BJ (cell line): Measurements from ENCODE around the gene SLC1A4. TPM values are rescaled to one million over a fixed set of nuclear protein-coding genes. Genes with fewer than 3 reads are reported as not detected.
A peak's percentile ranks its signal among the peaks of the same experiment; 100 is the strongest.

Experiments used
- CTCF ChIA-PET: fragments of 350-600 bp; formaldehyde crosslinking; extraction: SDS; loops from one replicate; lab custom pipeline; 2021; ENCODE audit warnings: antibody characterized with exemption, inconsistent platforms; lab: Yijun Ruan, JAX
- POLR2A ChIA-PET: fragments of 300-600 bp; sonication (Branson Sonifier 250); formaldehyde crosslinking; extraction: SDS; loops from one replicate; lab custom pipeline; 2021; ENCODE audit warnings: antibody characterized with exemption; lab: Charles Lee
- DNase-seq: peaks from one replicate; pipeline ENCODE4 v3.0.0-alpha.2; 2011; ENCODE audit warnings: low read depth
- H3K27me3 ChIP-seq: 2 replicates; pipeline ENCODE4 v1.6.0; 2011; ENCODE audit warnings: low read length; ENCODE audit not compliant: control insufficient read depth, insufficient read depth
- H3K36me3 ChIP-seq: 2 replicates; pipeline ENCODE4 v1.5.1; 2011; ENCODE audit warnings: low read length; ENCODE audit not compliant: control insufficient read depth, insufficient read depth
- H3K4me3 ChIP-seq: 2 replicates; pipeline ENCODE4 v1.5.1; 2011; ENCODE audit warnings: low read depth, mild to moderate bottlenecking, control low read depth, low read length
- CTCF ChIP-seq: IDR thresholded peaks from 2 replicates; pipeline ENCODE4 v1.5.1; 2011; ENCODE audit warnings: low read depth, mild to moderate bottlenecking, control low read depth, inconsistent platforms, low read length, moderate library complexity; ENCODE audit not compliant: insufficient read depth
- polyA plus RNA-seq: library from polyadenylated mRNA; depleted of rRNA; stranded (reverse); fragments of >200 nt; gene quantifications from 2 replicates; pipeline ENCODE4 v1.2.3, GENCODE V29; 2011

The SLC1A4 gene
- polyA plus RNA-seq, 1 experiment: 80.7 TPM

- DNase-seq: no peak
- H3K27me3 ChIP-seq: no peaks in the 10 kb centered on the region
- no peak overlapping the region for H3K4me3 ChIP-seq
- TF ChIP-seq CTCF: no peak
- ChIA-PET CTCF (interaction anchor here (0.6 to 2.6 kb wide), 3 partner anchors 80 to 125 kb away, joined by 3 to 15 read pairs (median 4); no protein-coding TSS in a partner anchor), POLR2A (interaction anchor here (0.5 kb wide), 1 partner anchor 514 kb away, joined by 6 read pairs; no protein-coding TSS in a partner anchor)
- H3K36me3 ChIP-seq: no peaks in the 10 kb centered on the region
Observed at GRCh38 chr2:65062843-65063825, 73.9 kb downstream of the SLC1A4 start.

GRCh38 chr2:65064728-65065552 lies 75.7 kb downstream of the SLC1A4 start:
- Histone ChIP-seq H3K4me3 (no peak overlapping the region; the same call in 1 of the 2 replicates), H3K36me3 (peaks cover 4% of the 10 kb centered on the region; the same call in 1 of the 2 replicates), H3K27me3 (no peaks in the 10 kb centered on the region)
- ChIA-PET CTCF (interaction anchor here (0.6 to 2.6 kb wide), 16 partner anchors 8 to 336 kb away, joined by 3 to 15 read pairs (median 4); partner anchors contain the start of gene CEP68), POLR2A (interaction anchor here (0.7 kb wide), 2 partner anchors 9 to 102 kb away, joined by 3 read pairs; no protein-coding TSS in a partner anchor)
- peak; percentile 62 for TF ChIP-seq CTCF
- DNase-seq: peak; percentile 50

- peaks cover 11% of the 10 kb centered on the region for H3K36me3 ChIP-seq
- no peak for TF ChIP-seq CTCF
- no peaks in the 10 kb centered on the region for H3K27me3 ChIP-seq
- POLR2A ChIA-PET: no interaction called here
- DNase-seq: no peak
- CTCF ChIA-PET: interaction anchor here (1.0 kb wide), 1 partner anchor 10 kb away, joined by 3 read pairs; no protein-coding TSS in a partner anchor
- H3K4me3 ChIP-seq: no peak overlapping the region
Observed at GRCh38 chr2:65067806-65068553, 78.8 kb downstream of the SLC1A4 start.

- peaks cover 11% of the 10 kb centered on the region for H3K36me3 ChIP-seq
- no peaks in the 10 kb centered on the region for H3K27me3 ChIP-seq
- CTCF ChIA-PET: interaction anchor here (0.7 to 1.6 kb wide), 5 partner anchors 9 to 147 kb away, joined by 3 to 4 read pairs (median 3); no protein-coding TSS in a partner anchor
- TF ChIP-seq CTCF: no peak
- no peak for DNase-seq
- POLR2A ChIA-PET: no interaction called here
- H3K4me3 ChIP-seq: no peak overlapping the region
Observed at GRCh38 chr2:65069439-65069824, 80.2 kb downstream of the SLC1A4 start.
